Fibroblast of pulmonary artery (primary cell): Measurements from ENCODE around the gene WDR31.

Source experiments
- DNase-seq: peaks from one replicate; pipeline ENCODE4 v3.0.0-alpha.2; 2010; ENCODE audit warnings: low read depth
- H3K4me3 ChIP-seq: replicated peaks from 2 replicates; pipeline ENCODE4 v1.5.1; 2011; ENCODE audit warnings: low read depth, mild to moderate bottlenecking, control low read depth, low read length, moderate library complexity
- CTCF ChIP-seq: IDR thresholded peaks from 2 replicates; pipeline ENCODE4 v1.5.1; 2011; ENCODE audit warnings: mild to moderate bottlenecking, control low read depth, low read length, inconsistent platforms; ENCODE audit errors: missing control alignments

Gene WDR31

GRCh38 chr9:113352411-113352810 is 12.3 kb upstream of the WDR31 start:
- DNase-seq, result no peak
- TF ChIP-seq CTCF, result no peak
- H3K4me3 ChIP-seq, result no peak overlapping the region

- no peak overlapping the region for H3K4me3 ChIP-seq
- no peak for TF ChIP-seq CTCF
- no peak for DNase-seq
Observed at GRCh38 chr9:113352006-113352405, 11.9 kb upstream of the WDR31 start.

GRCh38 chr9:113350937-113351336 is 10.9 kb upstream of the WDR31 start:
- no peak overlapping the region for H3K4me3 ChIP-seq
- DNase-seq, result no peak

GRCh38 chr9:113350107-113350661 is 10.1 kb upstream of the WDR31 start:
- H3K4me3 ChIP-seq, result no peak overlapping the region
- no peak for DNase-seq
- no peak for TF ChIP-seq CTCF

More at GRCh38 chr9:113350937-113351336, 10.9 kb upstream of the WDR31 start:
- TF ChIP-seq CTCF, result no peak

GRCh38 chr9:113349445-113350094 is 9.5 kb upstream of the WDR31 start, which contains the start of gene BSPRY:
Gene BSPRY, plus strand, starts transcription at chr9:113349541. Its CDS starts 39 bp downstream, at chr9:113349580.
- no peak within 1 kb of the TSS for H3K4me3 ChIP-seq
- no peak for DNase-seq
- no peak for TF ChIP-seq CTCF

GRCh38 chr9:113349066-113349444 is 9.0 kb upstream of the WDR31 start:
- DNase-seq, result no peak
- H3K4me3 ChIP-seq, result no peak overlapping the region
- no peak for TF ChIP-seq CTCF

- no peak overlapping the region for H3K4me3 ChIP-seq
- DNase-seq, result no peak
- no peak for TF ChIP-seq CTCF
Observed at GRCh38 chr9:113348437-113348836, 8.4 kb upstream of the WDR31 start.
